ENCODE measurements around the gene NRXN3. TPM values are rescaled to one million over a fixed set of nuclear protein-coding genes. Genes with fewer than 3 reads are reported as not detected.

The NRXN3 gene
- polyA plus RNA-seq, 1 of the 3 experiments (the other 2 are of a cell fraction) = 1.6 TPM

- POLR2A ChIA-PET = no interaction called here
- Histone ChIP-seq H3K4me2 (no peak overlapping the region), H2AFZ (ENCODE audit: low read depth) (no peak overlapping the region), H3K4me1 (ENCODE audit: control insufficient read depth in 1 of 2, insufficient read depth in 2 of 2, low read depth in 1 of 2, low read length in 1 of 2) (no peaks in the 10 kb centered on the region), H3K9me2 (no peaks in the 10 kb centered on the region), H3K9ac (no peak overlapping the region), H4K20me1 (ENCODE audit: insufficient read depth) (no peaks in the 10 kb centered on the region), H3K27ac (ENCODE audit: low read depth in 2 of 2, low read length in 1 of 2) (no peak overlapping the region), H3F3A (replicated peaks; ENCODE audit: insufficient read depth) (no peaks in the 10 kb centered on the region), H3K4me3 (ENCODE audit: low read depth in 2 of 2, low read length in 1 of 2) (no peak overlapping the region), H3K36me3 (replicated peaks in 1 of 2; ENCODE audit: control insufficient read depth in 1 of 2, insufficient read depth in 2 of 2, low read length in 1 of 2) (no peaks in the 10 kb centered on the region), H3K9me3 (no peaks in the 10 kb centered on the region), H3K79me2 (ENCODE audit: insufficient read depth) (no peaks in the 10 kb centered on the region), H3K27me3 (ENCODE audit: insufficient read depth) (no peaks in the 10 kb centered on the region)
- 65% methylated on average over 5 of the region's 5 CpGs for WGBS (ENCODE audit: low lambda C conversion rate)
- DNase-seq = no peak
- CTCF ChIA-PET = no interaction called here
- no peak for TF ChIP-seq USF1 (IDR thresholded peaks at IDR 0.05; ENCODE audit: borderline replicate concordance, low read depth)
- TF ChIP-seq MAX (IDR thresholded peaks at IDR 0.05; ENCODE audit: low read depth) = no peak
- no peak for TF ChIP-seq SMC3 (IDR thresholded peaks at IDR 0.05; ENCODE audit: low read depth, low read length)
- TF ChIP-seq GABPA (IDR thresholded peaks at IDR 0.05; ENCODE audit: low read depth) = no peak
- no peak for TF ChIP-seq EP300 (IDR thresholded peaks at IDR 0.05; ENCODE audit: borderline replicate concordance in 1 of 2, low read depth in 1 of 2, low read length in 1 of 2)
- no peak for TF ChIP-seq ELF1 (IDR thresholded peaks at IDR 0.05)
- TF ChIP-seq RCOR1 (IDR thresholded peaks at IDR 0.05; ENCODE audit: low read length) = no peak
- no peak for TF ChIP-seq JUND (IDR thresholded peaks at IDR 0.05)
- no peak for TF ChIP-seq PBX3 (IDR thresholded peaks at IDR 0.05)
These were observed 1443.5 kb downstream of the NRXN3 start for GRCh38 chr14:79613625-79614024.

GRCh38 chr14:79614448-79614847 is 1444.3 kb downstream of the NRXN3 start:
- no peaks in the 10 kb centered on the region for H3K36me3 ChIP-seq (replicated peaks in 1 of 2; ENCODE audit: control insufficient read depth in 1 of 2, insufficient read depth in 2 of 2, low read length in 1 of 2)
- H3K4me2 ChIP-seq = no peak overlapping the region
- no peak overlapping the region for H3K27ac ChIP-seq (ENCODE audit: low read depth in 2 of 2, low read length in 1 of 2)
- no peak overlapping the region for H3K9ac ChIP-seq
- H3F3A ChIP-seq (replicated peaks; ENCODE audit: insufficient read depth) = no peaks in the 10 kb centered on the region
- H3K9me3 ChIP-seq = no peaks in the 10 kb centered on the region
- no peaks in the 10 kb centered on the region for H3K4me1 ChIP-seq (ENCODE audit: control insufficient read depth in 1 of 2, insufficient read depth in 2 of 2, low read depth in 1 of 2, low read length in 1 of 2)
- H4K20me1 ChIP-seq (ENCODE audit: insufficient read depth) = no peaks in the 10 kb centered on the region
- no peak for DNase-seq
- no peaks in the 10 kb centered on the region for H3K79me2 ChIP-seq (ENCODE audit: insufficient read depth)
- ChIA-PET POLR2A (no interaction called here), CTCF (no interaction called here)
- H3K27me3 ChIP-seq (ENCODE audit: insufficient read depth) = no peaks in the 10 kb centered on the region
- H2AFZ ChIP-seq (ENCODE audit: low read depth) = no peak overlapping the region
- H3K4me3 ChIP-seq (ENCODE audit: low read depth in 2 of 2, low read length in 1 of 2) = no peak overlapping the region
- TF ChIP-seq NFIC (IDR thresholded peaks at IDR 0.05; ENCODE audit: borderline replicate concordance) (no peak), CHD2 (IDR thresholded peaks at IDR 0.05; ENCODE audit: low read length, partially characterized antibody) (no peak), RAD21 (IDR thresholded peaks at IDR 0.05; ENCODE audit: low read length) (no peak), JUND (IDR thresholded peaks at IDR 0.05) (no peak), EZH2phosphoT487 (IDR thresholded peaks at IDR 0.05; ENCODE audit: borderline replicate concordance, low read depth) (no peak), TAF1 (IDR thresholded peaks at IDR 0.05; ENCODE audit: borderline replicate concordance, low read depth, low read length) (no peak), USF1 (IDR thresholded peaks at IDR 0.05; ENCODE audit: borderline replicate concordance, low read depth) (no peak), SIN3A (IDR thresholded peaks at IDR 0.05; ENCODE audit: borderline replicate concordance, low read depth, low read length) (no peak), ELF1 (IDR thresholded peaks at IDR 0.05) (no peak), RFX5 (IDR thresholded peaks at IDR 0.05; ENCODE audit: low read length) (no peak), TEAD4 (IDR thresholded peaks at IDR 0.05; ENCODE audit: borderline replicate concordance, insufficient read depth) (no peak), PBX3 (IDR thresholded peaks at IDR 0.05) (no peak), FOXJ3 (CRISPR knock-in tag; IDR thresholded peaks at IDR 0.05) (no peak), MAX (IDR thresholded peaks at IDR 0.05; ENCODE audit: low read depth) (no peak), GATA2 (CRISPR knock-in tag; IDR thresholded peaks at IDR 0.05) (no peak), FOXM1 (IDR thresholded peaks at IDR 0.05; ENCODE audit: low read depth) (no peak), IRF3 (IDR thresholded peaks at IDR 0.05; ENCODE audit: low read depth, low read length) (no peak), MEF2A (IDR thresholded peaks at IDR 0.05; ENCODE audit: borderline replicate concordance, low read depth) (no peak), SMC3 (IDR thresholded peaks at IDR 0.05; ENCODE audit: low read depth, low read length) (no peak), EP300 (IDR thresholded peaks at IDR 0.05; ENCODE audit: borderline replicate concordance in 1 of 2, low read depth in 1 of 2, low read length in 1 of 2) (no peak)
- WGBS (ENCODE audit: low lambda C conversion rate) = 31% methylated on average over 5 of the region's 5 CpGs
- H3K9me2 ChIP-seq = no peaks in the 10 kb centered on the region

Data from SK-N-SH (cell line).